ENCODE results near the gene MAPK11.

MAPK11 gene

GRCh38 chr22:50264946-50265669 is 5.1 kb downstream of the MAPK11 start:
- Histone ChIP-seq H3K4me1 (ENCODE audit: insufficient read depth, low read length, poor library complexity, severe bottlenecking) (no peaks in the 10 kb centered on the region), H4K20me1 (ENCODE audit: insufficient read depth, low read length, poor library complexity, severe bottlenecking) (no peaks in the 10 kb centered on the region), H3K9me3 (ENCODE audit: insufficient read depth, low read depth, low read length) (no peaks in the 10 kb centered on the region; the same call in 1 of the 2 replicates), H3K9ac (ENCODE audit: low read depth, low read length, poor library complexity, severe bottlenecking) (no peak overlapping the region), H3K36me3 (ENCODE audit: insufficient read depth, low read length) (no peaks in the 10 kb centered on the region), H3K9me2 (replicated peaks; ENCODE audit: low read depth, low read length) (no peaks in the 10 kb centered on the region), H3K4me3 (ENCODE audit: low read length, poor library complexity, severe bottlenecking) (no peak overlapping the region), H3K27me3 (ENCODE audit: insufficient read depth, low read length, poor library complexity, severe bottlenecking) (no peaks in the 10 kb centered on the region), H3K4me2 (ENCODE audit: low read depth, low read length, poor library complexity, severe bottlenecking) (no peak overlapping the region), H3F3A (ENCODE audit: low read depth) (no peaks in the 10 kb centered on the region), H3K79me2 (ENCODE audit: insufficient read depth, low read length) (no peaks in the 10 kb centered on the region), H2AFZ (ENCODE audit: low read length) (no peak overlapping the region)
- TF ChIP-seq CTCF (conservative IDR thresholded peaks at IDR 0.05; ENCODE audit: low read length) (no peak), EZH2phosphoT487 (IDR thresholded peaks at IDR 0.05; ENCODE audit: borderline replicate concordance) (no peak)

DNA sequence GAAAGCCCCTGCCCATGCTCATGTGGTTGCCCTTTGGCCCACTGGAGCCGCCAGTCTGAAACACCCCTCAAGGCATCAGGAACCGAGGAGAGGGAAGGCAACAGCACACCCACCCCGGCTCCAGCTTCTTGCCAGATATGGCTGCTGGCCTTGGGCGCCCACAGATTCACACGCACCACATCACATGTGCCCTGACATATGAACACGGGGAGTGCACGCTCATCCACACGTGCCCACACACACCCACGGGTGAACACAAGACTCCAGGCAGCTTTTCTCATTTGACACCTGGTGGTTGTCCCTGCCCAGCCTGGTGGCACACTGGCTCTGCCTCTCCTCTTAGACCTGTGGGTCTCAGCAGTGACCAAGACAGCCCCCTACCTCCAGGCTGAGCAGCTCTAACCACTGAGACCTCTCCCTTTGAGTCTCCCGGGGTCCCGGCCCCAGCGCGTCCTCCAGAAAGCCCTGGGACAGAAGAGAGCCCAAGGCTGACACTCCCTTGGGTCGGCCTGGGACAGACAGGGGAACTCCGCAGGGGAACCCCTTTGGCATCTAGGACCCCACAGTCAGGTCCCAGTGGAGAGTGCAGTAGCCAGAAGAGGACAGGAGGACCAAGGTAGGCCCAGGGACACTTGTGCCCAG is 6.0 kb downstream of the MAPK11 start:
- Histone ChIP-seq H3K9me3 (ENCODE audit: insufficient read depth, low read depth, low read length) (no peaks in the 10 kb centered on the region; the same call in 1 of the 2 replicates), H3K9ac (ENCODE audit: low read depth, low read length, poor library complexity, severe bottlenecking) (no peak overlapping the region), H3K4me2 (ENCODE audit: low read depth, low read length, poor library complexity, severe bottlenecking) (no peak overlapping the region), H2AFZ (ENCODE audit: low read length) (no peak overlapping the region), H3K36me3 (ENCODE audit: insufficient read depth, low read length) (no peaks in the 10 kb centered on the region), H3K4me3 (ENCODE audit: low read length, poor library complexity, severe bottlenecking) (no peak overlapping the region), H4K20me1 (ENCODE audit: insufficient read depth, low read length, poor library complexity, severe bottlenecking) (no peaks in the 10 kb centered on the region), H3K79me2 (ENCODE audit: insufficient read depth, low read length) (no peaks in the 10 kb centered on the region), H3K27me3 (ENCODE audit: insufficient read depth, low read length, poor library complexity, severe bottlenecking) (no peaks in the 10 kb centered on the region), H3F3A (ENCODE audit: low read depth) (no peaks in the 10 kb centered on the region), H3K4me1 (ENCODE audit: insufficient read depth, low read length, poor library complexity, severe bottlenecking) (no peaks in the 10 kb centered on the region), H3K9me2 (replicated peaks; ENCODE audit: low read depth, low read length) (no peaks in the 10 kb centered on the region)
- TF ChIP-seq EZH2phosphoT487 (IDR thresholded peaks at IDR 0.05; ENCODE audit: borderline replicate concordance) (no peak), CTCF (conservative IDR thresholded peaks at IDR 0.05; ENCODE audit: low read length) (no peak)

DNA sequence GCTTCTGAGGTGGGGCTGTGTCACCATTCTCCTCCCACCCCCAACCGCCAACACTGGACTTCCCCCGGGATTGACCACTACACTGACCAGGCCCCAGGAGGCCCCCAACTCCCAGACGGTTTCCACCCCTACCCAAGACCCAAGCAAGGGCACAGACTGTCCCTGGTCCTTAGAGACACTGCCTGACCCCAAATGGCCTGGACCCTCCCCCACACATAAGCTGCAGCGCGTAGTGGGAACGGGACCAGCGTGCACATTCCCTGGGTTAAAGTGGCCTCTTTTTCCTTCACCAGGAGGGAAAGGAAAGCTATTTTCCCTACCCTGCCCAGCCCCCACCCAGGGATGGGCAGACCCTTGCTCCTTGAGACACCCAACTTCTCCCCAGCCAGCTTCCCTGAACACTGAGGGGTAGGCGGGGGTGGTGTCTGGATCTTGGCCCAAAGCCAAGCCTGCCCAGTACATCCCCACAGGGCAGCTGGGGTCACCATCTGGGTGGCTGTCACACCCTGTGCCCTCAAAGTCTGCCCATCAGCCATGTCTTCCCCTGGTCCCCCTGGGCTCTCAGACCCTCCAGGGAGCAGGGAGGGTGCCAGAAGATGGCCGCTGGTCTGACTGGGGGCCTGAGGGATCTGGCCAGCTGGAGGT is 7.1 kb downstream of the MAPK11 start:
- no peaks in the 10 kb centered on the region for H3K4me1 ChIP-seq (ENCODE audit: insufficient read depth, low read length, poor library complexity, severe bottlenecking)
- no peaks in the 10 kb centered on the region for H3F3A ChIP-seq (ENCODE audit: low read depth)
- H3K9me3 ChIP-seq (ENCODE audit: insufficient read depth, low read depth, low read length): no peaks in the 10 kb centered on the region; the same call in 1 of the 2 replicates
- no peaks in the 10 kb centered on the region for H4K20me1 ChIP-seq (ENCODE audit: insufficient read depth, low read length, poor library complexity, severe bottlenecking)
- no peaks in the 10 kb centered on the region for H3K9me2 ChIP-seq (replicated peaks; ENCODE audit: low read depth, low read length)
- H3K4me3 ChIP-seq (ENCODE audit: low read length, poor library complexity, severe bottlenecking): no peak overlapping the region
- no peak overlapping the region for H3K4me2 ChIP-seq (ENCODE audit: low read depth, low read length, poor library complexity, severe bottlenecking)
- no peaks in the 10 kb centered on the region for H3K27me3 ChIP-seq (ENCODE audit: insufficient read depth, low read length, poor library complexity, severe bottlenecking)
- H3K36me3 ChIP-seq (ENCODE audit: insufficient read depth, low read length): no peaks in the 10 kb centered on the region
- H3K79me2 ChIP-seq (ENCODE audit: insufficient read depth, low read length): no peaks in the 10 kb centered on the region
- H2AFZ ChIP-seq (ENCODE audit: low read length): no peak overlapping the region
- no peak for TF ChIP-seq EZH2phosphoT487 (IDR thresholded peaks at IDR 0.05; ENCODE audit: borderline replicate concordance)
- no peak for TF ChIP-seq CTCF (conservative IDR thresholded peaks at IDR 0.05; ENCODE audit: low read length)
- H3K9ac ChIP-seq (ENCODE audit: low read depth, low read length, poor library complexity, severe bottlenecking): no peak overlapping the region
